Umbilical cord (tissue), 2 donors: ENCODE measurements around the gene CEP128. TPM values are rescaled to one million over a fixed set of nuclear protein-coding genes. Genes with fewer than 3 reads are reported as not detected.

Experiments
- DNase-seq: peaks from one replicate; pipeline ENCODE4 v3.0.0-alpha.2; 2015; ENCODE audit warnings: low spot score
- total RNA-seq: library from RNA; depleted of rRNA; stranded (reverse); fragments of >200 nt; gene quantifications from one replicate; pipeline ENCODE4 v1.2.3, GENCODE V29; 2014; ENCODE audit warnings: low replicate concordance; ENCODE audit not compliant: insufficient read depth

The CEP128 gene
- total RNA-seq, 1 donor from 2014 or later, result 8.9 TPM

- no peak for DNase-seq
Observed at GRCh38 chr14:80615831-80616230, 325.7 kb downstream of the CEP128 start.

DNA sequence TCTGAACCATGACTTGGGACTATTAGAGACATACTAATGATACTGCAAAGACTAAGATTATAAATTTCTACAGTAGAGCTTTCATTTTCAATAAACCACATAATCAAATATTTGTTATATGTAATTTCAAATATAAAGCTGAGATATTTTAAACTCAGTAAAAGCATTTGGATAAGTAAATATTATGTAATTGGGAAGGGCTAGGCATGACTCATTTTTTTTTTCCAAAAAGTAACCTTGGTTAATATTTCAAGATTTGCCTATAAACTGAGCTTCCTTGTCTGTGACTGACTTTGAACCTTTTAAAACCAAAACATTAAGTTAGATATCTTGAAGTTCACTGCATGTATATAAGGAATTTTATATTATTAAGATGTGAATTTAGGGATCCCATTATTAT lies 332.5 kb downstream of the CEP128 start:
- no peak for DNase-seq

GRCh38 chr14:80608563-80608962 lies 333.0 kb downstream of the CEP128 start:
- DNase-seq, result no peak

DNA sequence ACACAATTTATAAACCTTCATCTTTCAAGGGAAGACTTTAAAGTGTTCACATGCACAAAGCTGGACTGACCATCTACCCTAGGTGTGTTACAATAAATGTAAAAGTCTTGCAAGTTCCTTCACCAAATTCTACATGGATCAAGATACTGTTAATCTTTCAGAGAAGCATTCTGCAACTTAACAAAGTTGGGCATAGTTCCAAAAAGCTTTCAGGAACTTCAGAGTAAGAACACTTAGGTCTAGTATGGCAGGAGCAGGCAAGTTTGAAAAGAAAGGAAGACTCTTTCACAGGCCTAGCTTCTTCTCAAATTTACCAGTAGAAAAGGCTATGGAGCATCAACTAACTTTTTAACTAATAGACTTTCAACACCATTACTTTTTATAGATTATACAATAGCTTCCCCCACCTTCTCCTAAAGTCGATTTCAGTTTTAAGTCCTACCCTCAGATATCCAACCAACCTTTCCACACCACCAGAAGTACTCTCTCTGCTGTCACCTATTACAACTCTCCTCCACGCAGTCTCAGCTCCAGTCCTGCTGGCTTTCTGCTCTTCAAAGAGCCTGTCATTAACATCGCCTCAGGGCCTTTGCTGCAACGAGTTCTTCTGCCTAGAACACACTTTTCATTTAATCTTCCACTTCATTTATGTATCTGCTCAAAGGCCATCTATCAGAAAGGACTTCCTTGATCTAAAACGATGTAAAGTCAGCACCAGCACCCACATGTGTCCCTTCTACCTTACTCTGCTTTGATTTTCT lies 333.9 kb downstream of the CEP128 start:
- peak; percentile 18 for DNase-seq

DNA sequence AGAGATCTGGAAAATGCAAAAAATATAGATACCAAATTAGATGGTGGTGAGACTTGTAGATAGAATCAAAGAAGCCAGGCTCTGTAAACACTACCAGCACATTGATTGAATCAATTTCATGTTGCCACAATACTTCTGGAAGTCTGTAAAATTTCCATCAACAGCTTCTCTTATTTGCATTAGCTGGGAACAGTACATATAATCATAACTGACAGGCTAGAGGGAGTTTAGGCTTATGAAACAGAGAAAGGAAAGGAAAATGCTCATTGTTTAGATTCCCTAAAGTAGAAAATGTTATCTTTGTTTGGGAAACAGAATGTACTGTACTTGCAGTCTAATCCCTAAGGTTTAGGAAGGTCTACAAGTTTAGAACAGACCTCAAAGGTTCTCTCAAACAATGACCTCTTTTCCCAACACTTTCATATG lies 335.2 kb downstream of the CEP128 start:
- DNase-seq, result peak; percentile 21

GRCh38 chr14:80605536-80605935 lies 336.0 kb downstream of the CEP128 start:
- peak; percentile 1 for DNase-seq

- DNase-seq, result no peak
Observed at GRCh38 chr14:80602946-80603345, 338.6 kb downstream of the CEP128 start.

- DNase-seq, result peak; percentile 21
Observed at GRCh38 chr14:80587096-80587724, 354.3 kb downstream of the CEP128 start.

DNA sequence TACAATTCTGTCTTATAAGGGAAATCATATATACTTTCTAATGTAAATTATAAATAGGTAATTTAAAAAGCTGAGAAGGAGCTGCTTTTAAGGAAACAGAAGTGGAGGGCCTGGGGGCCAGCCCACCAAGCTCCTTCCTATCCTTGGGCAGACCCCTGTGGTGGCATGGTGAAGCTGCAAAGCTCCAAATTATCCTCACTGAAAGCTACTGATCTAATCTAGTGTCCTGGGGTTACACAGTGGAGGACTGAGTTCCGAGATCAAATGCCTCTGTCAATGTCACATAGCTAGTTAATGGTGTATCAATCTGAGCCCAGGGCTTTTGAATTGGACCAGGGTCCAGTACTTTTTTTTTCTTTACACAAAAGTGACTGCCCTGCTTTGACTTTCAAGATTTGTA lies 355.4 kb downstream of the CEP128 start:
- no peak for DNase-seq

DNA sequence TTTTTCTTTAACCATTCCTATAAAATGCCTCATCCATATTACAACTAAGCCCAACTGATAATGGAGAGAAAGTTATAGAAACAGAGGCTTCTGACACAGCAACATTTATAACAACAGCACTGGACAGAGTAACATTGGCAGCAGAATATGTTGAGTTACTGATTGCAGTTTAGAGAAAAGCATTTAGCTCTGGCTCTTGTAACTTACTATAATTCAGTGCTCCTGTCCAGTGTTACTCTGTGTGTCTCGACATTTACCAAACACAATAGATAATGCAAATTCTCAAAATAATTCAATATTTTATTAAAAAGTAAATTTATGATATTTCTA lies 356.1 kb downstream of the CEP128 start:
- DNase-seq, result peak; percentile 34

DNA sequence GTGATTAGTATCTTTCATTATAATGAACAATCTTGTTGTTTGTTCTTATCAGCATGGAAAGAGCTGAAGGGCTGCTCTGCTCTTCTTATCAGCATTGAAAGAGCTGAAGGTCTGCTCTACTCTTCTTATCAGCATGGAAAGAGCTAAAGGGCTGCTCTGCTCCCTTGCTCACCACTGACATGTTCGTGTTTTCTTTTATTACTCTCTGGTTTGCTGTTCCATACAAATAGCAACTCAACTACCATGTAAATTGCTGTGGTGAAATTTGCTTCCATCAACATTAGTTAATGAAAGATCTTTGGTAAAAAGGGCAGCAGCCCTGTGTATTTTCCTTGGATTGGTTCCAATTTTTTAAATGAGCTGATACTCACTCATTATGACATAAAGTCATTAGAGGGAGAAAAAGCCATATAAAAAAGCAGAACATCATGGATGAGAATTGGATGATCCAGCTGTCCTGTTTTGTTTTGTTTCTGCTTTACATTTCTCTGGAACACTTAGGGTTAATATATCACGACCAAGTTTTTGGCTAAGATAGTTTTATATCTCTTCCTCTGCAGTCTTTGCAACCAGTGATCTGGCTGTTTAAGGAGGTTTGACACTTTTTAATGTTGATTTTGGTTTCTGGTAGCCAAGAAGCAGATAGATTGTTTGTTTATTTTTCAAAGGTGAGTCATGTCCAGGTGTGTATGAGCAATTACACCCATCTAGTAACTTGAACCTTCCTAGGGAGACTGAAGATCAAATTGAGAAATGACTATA lies 356.6 kb downstream of the CEP128 start:
- DNase-seq, result peak; percentile 5

GRCh38 chr14:80577599-80577998 lies 363.9 kb downstream of the CEP128 start:
- no peak for DNase-seq

DNA sequence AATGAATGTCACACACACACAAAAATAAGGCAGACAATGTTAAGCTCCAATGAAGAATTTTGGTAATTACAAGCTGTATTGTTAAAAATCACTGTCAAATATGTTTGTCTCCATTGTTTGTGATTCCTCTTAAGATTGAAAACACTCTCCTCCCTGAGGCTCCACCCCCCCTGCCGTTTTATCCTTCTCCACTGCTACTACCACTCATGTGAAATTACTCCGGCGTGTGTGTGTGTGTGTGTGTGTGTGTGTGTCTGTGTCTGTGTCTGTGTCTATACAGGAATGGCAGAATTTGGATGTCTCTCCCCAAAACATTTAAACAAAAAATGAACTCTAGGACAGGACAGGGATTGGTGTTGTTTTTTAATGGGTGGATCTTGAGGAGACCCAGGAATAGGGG lies 365.1 kb downstream of the CEP128 start:
- DNase-seq, result no peak

GRCh38 chr14:80575763-80576162 lies 365.8 kb downstream of the CEP128 start:
- DNase-seq, result no peak

- no peak for DNase-seq
Observed at GRCh38 chr14:80572666-80573065, 368.9 kb downstream of the CEP128 start.

DNA sequence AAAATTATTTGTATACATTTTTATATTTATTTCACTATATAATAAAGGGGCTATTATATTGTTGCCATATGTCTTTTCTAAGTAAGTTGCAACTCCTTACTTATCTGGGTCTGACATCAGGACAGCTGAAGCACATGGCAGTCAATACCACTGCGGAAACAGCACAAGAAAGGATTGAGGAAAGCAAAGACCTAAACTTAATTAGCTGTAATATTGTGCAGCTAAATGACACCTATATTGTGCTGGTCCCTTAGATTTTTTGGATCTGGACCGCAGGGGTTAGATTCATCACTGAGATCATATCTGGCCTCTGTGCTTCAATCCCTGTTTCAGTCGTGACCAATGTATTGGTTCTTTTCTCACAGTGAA lies 370.6 kb downstream of the CEP128 start:
- no peak for DNase-seq

DNA sequence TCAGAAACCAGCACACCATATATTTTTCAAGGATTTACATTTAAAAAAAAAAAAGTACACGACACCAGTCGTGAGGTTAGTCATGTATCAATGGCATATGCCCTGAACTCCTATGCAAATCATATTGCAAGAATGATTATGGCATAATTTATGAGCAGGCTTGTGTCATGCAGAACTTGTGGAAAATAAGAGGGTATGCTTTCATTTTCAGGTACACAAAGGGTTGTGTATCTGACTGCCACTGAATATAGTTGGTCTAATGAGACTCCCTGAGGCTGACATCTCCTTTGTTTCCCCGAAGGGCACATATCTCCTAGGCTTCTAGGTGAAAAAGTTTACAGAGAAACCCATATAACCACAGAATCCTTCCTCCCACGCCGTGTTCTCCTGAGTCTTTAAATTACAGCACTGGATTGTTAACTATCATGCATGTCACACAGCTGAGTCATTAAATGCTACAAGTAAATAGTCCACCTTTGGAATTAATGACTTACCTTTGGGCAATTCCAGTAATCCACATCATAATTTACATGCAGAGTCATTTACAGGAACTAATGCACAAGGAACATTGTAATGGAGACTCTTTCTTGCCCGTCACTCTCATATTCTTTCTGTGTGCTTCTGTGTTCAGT lies 373.5 kb downstream of the CEP128 start:
- DNase-seq, result no peak

GRCh38 chr14:80565001-80565400 lies 376.5 kb downstream of the CEP128 start:
- no peak for DNase-seq

GRCh38 chr14:80564051-80564450 lies 377.5 kb downstream of the CEP128 start:
- DNase-seq, result no peak

DNA sequence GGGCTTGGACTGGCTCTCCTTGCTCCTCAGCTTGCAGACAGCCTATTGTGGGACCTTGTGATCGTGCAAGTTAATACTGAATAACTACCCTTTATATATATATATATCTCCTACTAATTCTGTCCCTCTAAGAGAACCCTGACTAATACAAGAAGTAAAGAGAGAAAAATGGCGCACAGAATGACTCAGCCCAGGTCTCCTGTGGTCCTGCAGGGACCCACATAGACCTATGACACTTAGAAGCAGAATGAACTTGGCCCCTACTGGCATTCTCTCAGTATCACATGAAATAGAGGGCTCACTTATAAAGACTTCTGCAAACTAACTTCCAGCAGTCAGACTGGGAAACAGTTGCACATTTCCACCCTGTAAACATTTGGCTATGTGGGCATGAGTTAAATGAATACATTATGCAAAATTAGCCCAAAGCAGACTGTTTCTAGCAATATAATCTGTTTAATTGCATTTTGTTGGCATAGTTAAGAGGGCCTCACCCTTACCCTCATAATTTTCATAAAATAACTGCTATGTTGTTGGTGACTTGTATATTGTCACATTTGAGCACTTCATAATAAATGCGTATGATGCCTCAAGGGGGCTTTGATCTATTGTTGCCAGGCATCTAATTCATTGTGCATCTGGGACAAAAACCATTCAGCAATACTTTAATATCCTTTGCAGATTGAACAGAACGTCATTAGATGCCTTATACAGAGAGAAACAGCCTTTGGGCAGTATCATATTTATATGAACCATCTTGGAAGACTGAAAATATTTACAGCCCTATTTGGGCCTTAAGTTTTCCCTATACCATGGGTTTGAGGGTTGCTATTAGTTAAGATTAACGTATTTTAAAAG lies 380.5 kb downstream of the CEP128 start:
- DNase-seq, result no peak

GRCh38 chr14:80554139-80554538 lies 387.4 kb downstream of the CEP128 start:
- DNase-seq, result no peak
